BE2C (cell line): Measurements from ENCODE around the gene VPS39.

Experiments
- DNase-seq: peaks from one replicate; pipeline ENCODE4 v3.0.0-alpha.2; 2020
- H3K27me3 ChIP-seq: fragments of 250-450 bp; sonication (Bioruptor Pico); 2 replicates; pipeline ENCODE4 v1.5.1; 2020; ENCODE audit warnings: mild to moderate bottlenecking
- H3K36me3 ChIP-seq: fragments of 250-450 bp; sonication (Bioruptor Pico); 2 replicates; pipeline ENCODE4 v1.5.1; 2020; ENCODE audit warnings: mild to moderate bottlenecking
- H3K4me1 ChIP-seq: fragments of 250-450 bp; sonication (Bioruptor Pico); 2 replicates; pipeline ENCODE4 v1.5.1; 2020
- H3K4me3 ChIP-seq: 2 replicates; pipeline ENCODE4 v1.5.1; 2011; ENCODE audit warnings: low read depth, low read length
- H3K9me3 ChIP-seq: fragments of 250-450 bp; sonication (Bioruptor Pico); 2 replicates; pipeline ENCODE4 v1.5.1; 2020
- CTCF ChIP-seq: IDR thresholded peaks from 2 replicates; pipeline ENCODE4 v1.5.1; 2012; ENCODE audit warnings: mild to moderate bottlenecking, low read depth, low read length

VPS39 gene

GRCh38 chr15:42131006-42131405, 77.1 kb downstream of the VPS39 start:
- TF ChIP-seq CTCF = no peak
- H3K4me3 ChIP-seq = no peak overlapping the region

DNA sequence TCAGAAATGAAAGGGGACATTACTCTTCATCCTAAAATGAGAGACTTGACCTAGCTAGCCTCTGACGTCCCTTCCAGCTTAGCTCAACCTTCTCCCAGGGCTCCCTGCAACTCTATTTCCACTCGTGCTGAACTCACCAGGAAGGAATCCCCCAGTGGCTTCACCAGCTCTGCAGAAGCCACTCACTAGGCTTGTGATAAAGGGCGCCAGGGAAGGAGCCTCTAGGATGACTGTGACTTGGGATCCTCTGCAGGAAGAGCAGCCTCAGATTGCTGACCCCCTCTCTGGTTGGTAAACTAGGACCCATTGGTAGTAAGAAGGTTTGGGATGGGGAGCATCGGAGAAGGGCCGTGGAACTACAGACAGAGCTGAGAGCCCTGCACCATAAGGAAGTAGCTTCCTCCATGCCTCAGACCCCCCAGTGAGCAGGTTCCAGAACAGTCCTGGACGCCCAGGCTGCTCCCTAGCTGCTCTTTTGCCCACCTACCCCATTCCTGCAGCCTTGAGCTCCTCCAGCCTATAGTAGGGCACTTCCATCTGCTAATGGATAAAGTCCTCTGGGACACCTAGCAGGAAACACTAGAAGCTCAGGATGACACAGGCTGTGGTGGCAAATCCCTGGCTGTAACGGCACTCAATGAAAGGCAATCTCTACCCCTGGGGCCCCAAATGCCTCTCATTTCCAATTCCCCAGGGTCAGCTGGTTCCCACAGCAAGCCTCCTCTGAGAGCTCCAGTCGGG, 77.7 kb downstream of the VPS39 start:
- no peaks in the 10 kb centered on the region for H3K27me3 ChIP-seq
- H3K36me3 ChIP-seq = no peaks in the 10 kb centered on the region
- H3K4me3 ChIP-seq = no peak overlapping the region
- H3K9me3 ChIP-seq = no peaks in the 10 kb centered on the region
- no peaks in the 10 kb centered on the region; the same call in 1 of the 2 replicates for H3K4me1 ChIP-seq
- DNase-seq = no peak
- TF ChIP-seq CTCF = no peak

More at GRCh38 chr15:42131006-42131405, 77.1 kb downstream of the VPS39 start:
- Histone ChIP-seq H3K9me3 (no peaks in the 10 kb centered on the region), H3K36me3 (no peaks in the 10 kb centered on the region), H3K27me3 (no peaks in the 10 kb centered on the region), H3K4me1 (no peaks in the 10 kb centered on the region; the same call in 1 of the 2 replicates)
- DNase-seq = no peak

GRCh38 chr15:42129364-42129763, 78.7 kb downstream of the VPS39 start:
- no peaks in the 10 kb centered on the region for H3K9me3 ChIP-seq
- no peaks in the 10 kb centered on the region; the same call in 1 of the 2 replicates for H3K4me1 ChIP-seq
- no peak for TF ChIP-seq CTCF
- H3K4me3 ChIP-seq = no peak overlapping the region
- DNase-seq = no peak
- H3K27me3 ChIP-seq = no peaks in the 10 kb centered on the region
- no peaks in the 10 kb centered on the region for H3K36me3 ChIP-seq

DNA sequence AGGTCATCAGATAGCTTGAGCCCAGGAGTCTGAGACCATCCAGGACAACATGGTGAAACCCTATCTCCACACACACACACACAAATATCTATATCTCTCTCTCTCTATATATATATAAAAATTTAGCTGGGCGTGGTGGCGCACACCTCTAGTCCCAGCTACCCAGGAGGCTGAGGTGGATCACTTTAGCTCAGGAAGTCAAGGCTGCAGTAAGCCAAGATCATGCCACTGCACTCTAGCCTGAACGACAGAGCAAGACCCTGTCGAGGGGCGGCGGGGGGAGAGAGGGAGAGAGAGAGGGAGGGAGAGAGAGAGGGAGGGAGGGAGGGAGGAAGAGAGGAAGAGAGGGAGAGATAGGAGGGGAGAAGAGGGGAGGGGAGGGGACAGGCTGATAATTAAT, 79.6 kb downstream of the VPS39 start:
- Histone ChIP-seq H3K9me3 (no peaks in the 10 kb centered on the region), H3K4me3 (no peak overlapping the region), H3K36me3 (no peaks in the 10 kb centered on the region), H3K27me3 (no peaks in the 10 kb centered on the region), H3K4me1 (no peaks in the 10 kb centered on the region; the same call in 1 of the 2 replicates)
- no peak for TF ChIP-seq CTCF
- DNase-seq = no peak

DNA sequence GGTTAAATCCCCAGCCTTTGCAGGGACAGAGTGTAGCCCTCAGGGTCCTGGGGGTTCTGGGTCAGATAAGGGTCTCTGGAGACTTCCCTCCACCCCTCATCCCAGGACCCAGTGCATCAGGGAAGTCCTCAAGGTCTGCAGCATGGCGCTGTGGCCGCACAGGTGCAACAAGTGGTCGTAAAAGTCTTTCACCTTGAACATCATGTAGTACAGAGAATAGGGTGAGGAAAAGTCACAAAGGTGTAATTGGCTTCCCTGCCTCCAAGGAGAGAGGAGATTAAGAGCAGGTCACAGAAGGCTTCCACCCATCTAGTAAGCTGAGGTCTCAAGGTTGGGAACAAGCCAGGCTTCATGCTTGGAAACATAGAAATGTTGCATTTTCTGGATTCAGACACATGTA, 84.6 kb downstream of the VPS39 start:
- TF ChIP-seq CTCF = no peak
- Histone ChIP-seq H3K27me3 (no peaks in the 10 kb centered on the region), H3K9me3 (no peaks in the 10 kb centered on the region)

DNA sequence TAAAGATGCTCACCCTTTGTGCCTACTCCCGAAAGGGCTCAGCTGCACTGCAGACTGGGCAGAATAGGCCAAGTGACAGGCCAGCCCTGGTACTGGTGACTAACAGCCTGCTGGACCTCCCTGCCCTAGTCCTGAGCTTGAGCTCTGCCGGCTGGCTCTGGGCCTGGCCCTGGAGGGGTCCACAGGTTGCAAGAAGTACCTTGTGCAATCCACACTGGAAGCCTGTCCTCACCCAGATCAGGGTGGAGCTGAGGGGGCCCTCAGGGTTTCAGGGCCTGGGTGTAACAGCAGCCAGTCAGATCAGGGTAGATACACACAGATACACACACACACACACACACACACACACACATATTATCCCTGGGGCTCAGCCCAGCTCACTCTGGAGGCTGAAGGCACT, 86.4 kb downstream of the VPS39 start:
- Histone ChIP-seq H3K4me1 (peaks cover 10% of the 10 kb centered on the region), H3K9me3 (no peaks in the 10 kb centered on the region), H3K27me3 (no peaks in the 10 kb centered on the region), H3K4me3 (no peak overlapping the region), H3K36me3 (no peaks in the 10 kb centered on the region)
- no peak for DNase-seq
- TF ChIP-seq CTCF = no peak

More for the DNA sequence above, 84.6 kb downstream of the VPS39 start:
- Histone ChIP-seq H3K4me1 (peaks cover 10% of the 10 kb centered on the region), H3K36me3 (no peaks in the 10 kb centered on the region), H3K4me3 (no peak overlapping the region)
- no peak for DNase-seq
